Measurements from ENCODE around the gene PRKN. TPM values are rescaled to one million over a fixed set of nuclear protein-coding genes. Genes with fewer than 3 reads are reported as not detected.

Gene PRKN
- total and polyA plus RNA-seq, 2 donors (not counting 3 experiments of a cell fraction or from before 2014, with no cell fraction given), result 0.06 TPM; not detected in 1

GRCh38 chr6:161507375-161507774 is 1220.2 kb downstream of the PRKN start:
- DNase-seq (ENCODE audit: low read depth, low spot score) (no peak), FAIRE-seq (no peak)
- no peaks in the 10 kb centered on the region for H3K27me3 ChIP-seq (ENCODE audit: control insufficient read depth in 2 of 2, insufficient read depth in 2 of 2, low read length in 2 of 2)
- no peak overlapping the region for H3K9ac ChIP-seq (replicated peaks; ENCODE audit: extremely low read depth, insufficient read depth, low read length)
- H3K4me2 ChIP-seq (ENCODE audit: insufficient read depth, low read length), result no peak overlapping the region
- H3K9me1 ChIP-seq (replicated peaks; ENCODE audit: control insufficient read depth, extremely low read depth, insufficient read depth, low read length), result no peaks in the 10 kb centered on the region
- no peak for TF ChIP-seq POLR2A (IDR thresholded peaks at IDR 0.05; ENCODE audit: low read depth, low read length)
- TF ChIP-seq EZH2 (IDR thresholded peaks at IDR 0.05; ENCODE audit: borderline replicate concordance, low read depth, low read length, severe bottlenecking), result no peak
- TF ChIP-seq MAX (IDR thresholded peaks at IDR 0.05; ENCODE audit: insufficient read depth, insufficient read length), result no peak
- H4K20me1 ChIP-seq (replicated peaks; ENCODE audit: control insufficient read depth, extremely low read depth, insufficient read depth, low read length), result no peaks in the 10 kb centered on the region
- no peaks in the 10 kb centered on the region for H3K36me3 ChIP-seq (ENCODE audit: control insufficient read depth in 2 of 2, extremely low read depth in 1 of 2, insufficient read depth in 2 of 2, low read length in 2 of 2)
- dilution Hi-C loops (cut with MboI; ENCODE audit: extremely low pct_ligation_motif_present, low sequenced_read_pairs) (no loop called here), intact Hi-C loops (cut with micrococcal nuclease) (no loop called here)
- no peaks in the 10 kb centered on the region for H3K79me2 ChIP-seq (ENCODE audit: control insufficient read depth, insufficient read depth, low read length)
- ChIA-PET POLR2A (no interaction called here), CTCF (no interaction called here)
- no peak overlapping the region for H3K4me3 ChIP-seq (replicated peaks in 1 of 3; ENCODE audit: insufficient read depth in 1 of 3, low read depth in 1 of 3, low read length in 3 of 3)
- H3K4me1 ChIP-seq (ENCODE audit: control insufficient read depth, extremely low read depth, insufficient read depth, low read length), result no peaks in the 10 kb centered on the region
- no TSS peak for BruUV-seq (replicated peaks)
- H3K27ac ChIP-seq (ENCODE audit: insufficient read depth, low read depth, low read length), result no peak overlapping the region
- H2AFZ ChIP-seq (ENCODE audit: low read depth, low read length), result no peak overlapping the region
- H3K9me3 ChIP-seq (replicated peaks; ENCODE audit: control insufficient read depth, insufficient read depth, low read length), result no peaks in the 10 kb centered on the region

GRCh38 chr6:161503570-161503969 is 1224.0 kb downstream of the PRKN start:
- H3K4me1 ChIP-seq (ENCODE audit: control insufficient read depth, extremely low read depth, insufficient read depth, low read length), result no peaks in the 10 kb centered on the region
- no peaks in the 10 kb centered on the region for H3K27me3 ChIP-seq (ENCODE audit: control insufficient read depth in 2 of 2, insufficient read depth in 2 of 2, low read length in 2 of 2)
- H3K4me2 ChIP-seq (ENCODE audit: insufficient read depth, low read length), result no peak overlapping the region
- no peaks in the 10 kb centered on the region for H3K36me3 ChIP-seq (ENCODE audit: control insufficient read depth in 2 of 2, extremely low read depth in 1 of 2, insufficient read depth in 2 of 2, low read length in 2 of 2)
- no peak overlapping the region for H3K27ac ChIP-seq (ENCODE audit: insufficient read depth, low read depth, low read length)
- H3K79me2 ChIP-seq (ENCODE audit: control insufficient read depth, insufficient read depth, low read length), result no peaks in the 10 kb centered on the region
- no peaks in the 10 kb centered on the region for H3K9me1 ChIP-seq (replicated peaks; ENCODE audit: control insufficient read depth, extremely low read depth, insufficient read depth, low read length)
- FAIRE-seq, result no peak
- dilution Hi-C loops (cut with MboI; ENCODE audit: extremely low pct_ligation_motif_present, low sequenced_read_pairs) (no loop called here), intact Hi-C loops (cut with micrococcal nuclease) (no loop called here)
- TF ChIP-seq MYC (IDR thresholded peaks at IDR 0.05; ENCODE audit: low read depth, low read length) (no peak), POLR2AphosphoS5 (IDR thresholded peaks at IDR 0.05; ENCODE audit: insufficient read depth, low read depth, low read length) (no peak), POLR2A (IDR thresholded peaks at IDR 0.05; ENCODE audit: low read depth, low read length) (no peak), JUN (IDR thresholded peaks at IDR 0.05; ENCODE audit: borderline replicate concordance, insufficient read depth, insufficient read length, low read depth) (no peak), CTCF (IDR thresholded peaks at IDR 0.05; ENCODE audit: extremely low read depth in 1 of 2, insufficient read depth in 1 of 2, low read depth in 1 of 2, low read length in 2 of 2) (no peak), FOS (IDR thresholded peaks at IDR 0.05; ENCODE audit: borderline replicate concordance, insufficient read depth, low read length) (no peak), EZH2 (IDR thresholded peaks at IDR 0.05; ENCODE audit: borderline replicate concordance, low read depth, low read length, severe bottlenecking) (no peak), GATA2 (IDR thresholded peaks at IDR 0.05; ENCODE audit: insufficient read depth, insufficient read length, low read depth, low read length) (no peak)
- no peak overlapping the region for H3K9ac ChIP-seq (replicated peaks; ENCODE audit: extremely low read depth, insufficient read depth, low read length)
- no peak overlapping the region for H2AFZ ChIP-seq (ENCODE audit: low read depth, low read length)
- DNase-seq (ENCODE audit: low read depth, low spot score), result no peak
- H3K4me3 ChIP-seq (replicated peaks in 1 of 3; ENCODE audit: insufficient read depth in 1 of 3, low read depth in 1 of 3, low read length in 3 of 3), result no peak overlapping the region
- no TSS peak for BruUV-seq (replicated peaks)
- no peaks in the 10 kb centered on the region for H4K20me1 ChIP-seq (replicated peaks; ENCODE audit: control insufficient read depth, extremely low read depth, insufficient read depth, low read length)
- CTCF ChIA-PET, result no interaction called here
- POLR2A ChIA-PET, result no interaction called here
- H3K9me3 ChIP-seq (replicated peaks; ENCODE audit: control insufficient read depth, insufficient read depth, low read length), result no peaks in the 10 kb centered on the region

All from endothelial cell of umbilical vein (primary cell).